GM19239 (cell line): ENCODE measurements around the gene SDCCAG8.

Experiments
- DNase-seq: peaks from one replicate; pipeline ENCODE4 v3.0.0; 2011; ENCODE audit warnings: low spot score; ENCODE audit not compliant: insufficient read length
- FAIRE-seq: peaks from 2 replicates; lab custom pipeline; 2011; peaks lifted over from hg19 to GRCh38; lab: Jason Lieb, UNC

Gene SDCCAG8

DNA sequence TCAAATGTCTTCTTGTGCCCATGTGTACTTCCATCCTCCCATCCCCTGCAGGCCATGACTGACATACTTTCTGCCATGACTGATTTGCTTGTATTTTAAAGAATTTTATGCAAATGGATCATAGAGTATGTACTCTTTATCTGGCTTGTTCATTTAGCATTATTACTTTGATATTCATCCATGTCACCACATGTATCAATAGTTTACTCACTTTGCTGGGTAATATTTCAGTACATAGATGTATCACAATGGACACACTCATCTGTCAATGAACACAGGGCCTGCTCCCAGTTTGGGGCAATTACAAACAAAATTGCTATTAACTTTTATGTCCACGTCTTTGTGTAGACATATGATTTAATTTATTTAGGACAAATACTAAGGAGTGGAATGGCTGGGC is 259.1 kb downstream of the SDCCAG8 start:
- FAIRE-seq (no peak), DNase-seq (no peak)

DNA sequence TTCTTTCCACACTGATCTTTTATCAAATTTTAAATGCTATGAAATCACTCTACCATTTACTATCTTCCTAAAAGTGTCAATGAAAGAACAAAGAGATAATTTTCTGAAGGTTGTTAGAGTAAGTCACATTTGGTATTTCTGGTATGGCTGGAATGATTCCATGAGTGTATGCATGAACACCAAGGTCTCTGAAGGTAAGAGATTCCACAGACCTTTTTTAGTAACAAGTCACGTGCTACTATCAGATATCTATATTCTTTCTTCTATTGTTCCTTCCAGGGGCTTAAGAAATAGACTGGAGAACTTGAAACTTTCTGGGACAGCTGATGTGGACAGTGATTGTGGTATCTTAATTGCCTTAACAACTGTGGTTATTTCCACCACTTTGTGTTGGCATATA is 265.0 kb downstream of the SDCCAG8 start:
- FAIRE-seq (no peak), DNase-seq (no peak)

DNA sequence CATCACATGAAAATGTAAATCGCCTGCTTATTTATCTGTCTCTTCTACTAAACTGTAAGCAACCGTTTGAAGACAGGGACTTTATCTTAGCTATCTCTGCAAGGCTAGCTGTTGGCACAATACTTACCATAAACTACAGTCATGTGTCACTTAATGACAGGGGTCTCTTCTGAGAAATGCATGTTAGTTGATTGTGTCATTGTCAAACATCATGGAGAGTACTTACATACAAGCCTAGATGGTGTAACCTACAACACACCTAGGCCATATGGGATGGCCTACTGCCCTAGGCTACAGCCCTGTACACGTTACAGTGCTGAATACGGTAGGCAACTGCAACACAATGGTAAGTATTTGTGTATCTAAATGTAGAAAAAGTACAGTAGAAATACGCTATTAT is 267.9 kb downstream of the SDCCAG8 start:
- FAIRE-seq, result no peak
- DNase-seq, result no peak

GRCh38 chr1:243525085-243525487 is 269.2 kb downstream of the SDCCAG8 start:
- no peak for FAIRE-seq
- DNase-seq, result no peak

- DNase-seq (no peak), FAIRE-seq (no peak)
Observed at GRCh38 chr1:243526180-243526579, 270.3 kb downstream of the SDCCAG8 start.

DNA sequence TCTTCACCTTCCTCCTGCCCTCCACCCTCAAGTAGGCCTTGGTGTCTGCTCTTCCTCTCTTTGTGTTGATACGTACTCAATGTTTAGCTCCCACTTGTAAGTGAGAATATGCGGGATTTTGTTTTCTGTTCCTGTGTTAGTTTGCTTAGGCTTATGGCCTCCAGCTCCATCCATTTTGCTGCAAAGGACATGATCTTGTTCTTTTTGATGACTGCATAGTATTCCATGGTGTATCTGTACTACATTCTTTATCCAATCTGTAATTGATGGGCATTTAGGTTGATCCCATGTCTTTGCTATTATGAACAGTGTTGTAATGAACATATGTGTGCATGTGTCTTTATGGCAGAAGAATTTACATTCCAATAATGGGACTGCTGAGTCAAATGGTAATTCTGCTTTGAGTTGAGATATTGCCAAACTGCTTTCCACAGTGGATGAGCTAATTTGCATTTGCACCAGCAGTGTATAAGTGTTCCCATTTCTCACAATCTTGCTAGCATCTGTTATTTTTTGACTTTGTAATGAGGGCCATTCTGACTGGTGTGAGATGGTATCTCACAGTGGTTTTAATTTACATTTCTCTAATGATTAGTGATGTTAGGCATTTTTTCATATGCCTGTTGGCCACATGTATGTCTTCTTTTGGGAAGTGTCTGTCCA is 272.7 kb downstream of the SDCCAG8 start:
- FAIRE-seq (peak; percentile 11), DNase-seq (no peak)

GRCh38 chr1:243529512-243529911 is 273.7 kb downstream of the SDCCAG8 start:
- no peak for DNase-seq
- no peak for FAIRE-seq

- FAIRE-seq, result peak; percentile 23
- DNase-seq, result no peak
Observed at GRCh38 chr1:243535014-243535413, 279.2 kb downstream of the SDCCAG8 start.

DNA sequence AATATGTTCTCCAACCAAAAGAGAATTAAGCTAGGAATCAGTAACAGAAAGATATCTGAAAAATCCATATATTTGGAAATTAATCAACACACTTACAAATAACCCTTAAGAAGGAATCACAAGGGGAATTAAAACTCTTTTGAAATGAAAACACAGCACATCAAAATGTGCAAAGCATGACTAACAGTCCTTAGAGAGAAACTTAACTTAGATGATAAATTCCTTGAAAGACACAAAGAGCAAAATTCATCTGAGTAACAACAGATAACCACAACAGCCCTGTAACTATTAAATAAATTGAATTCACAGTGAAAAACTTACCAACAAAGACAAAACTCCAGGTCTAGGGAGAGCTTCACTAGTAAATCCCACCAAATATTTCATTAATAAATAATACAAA is 283.8 kb downstream of the SDCCAG8 start:
- FAIRE-seq (no peak), DNase-seq (no peak)

DNA sequence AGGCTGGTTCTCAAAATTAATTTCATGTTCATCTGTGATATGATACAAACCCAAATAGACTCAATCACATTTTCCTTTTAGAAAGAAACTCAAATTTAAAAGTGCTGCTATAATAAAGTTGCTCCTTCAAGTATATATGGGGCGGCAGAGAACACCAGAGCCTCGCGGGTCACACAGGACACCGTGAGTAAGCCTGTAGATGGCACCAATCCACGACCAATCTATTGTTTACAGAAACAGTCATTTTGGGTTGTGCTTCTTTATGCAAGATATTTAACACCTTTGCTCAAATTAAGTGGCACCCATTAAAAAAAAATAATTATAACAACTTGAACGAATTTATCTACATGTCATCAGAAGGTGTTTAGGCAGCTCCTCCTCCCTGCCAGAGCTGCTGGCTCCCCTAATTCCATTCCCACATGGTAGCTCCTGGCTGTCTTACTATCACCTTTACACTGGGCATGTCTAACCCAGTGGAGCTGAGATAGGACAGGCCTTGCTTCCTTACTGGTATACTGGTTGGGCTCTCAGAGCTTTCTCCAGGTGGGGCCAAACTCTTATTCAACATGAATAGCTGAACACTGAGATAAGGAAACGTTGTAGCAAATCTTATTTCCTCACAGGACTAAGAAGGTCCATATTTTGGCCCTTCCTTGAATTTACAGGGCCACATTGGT is 287.0 kb downstream of the SDCCAG8 start:
- DNase-seq (no peak), FAIRE-seq (no peak)

GRCh38 chr1:243543501-243543900 is 287.7 kb downstream of the SDCCAG8 start:
- DNase-seq (no peak), FAIRE-seq (no peak)

GRCh38 chr1:243546457-243546856 is 290.6 kb downstream of the SDCCAG8 start:
- DNase-seq, result no peak

GRCh38 chr1:243547891-243548290 is 292.1 kb downstream of the SDCCAG8 start:
- FAIRE-seq, result no peak
- no peak for DNase-seq

More at GRCh38 chr1:243546457-243546856, 290.6 kb downstream of the SDCCAG8 start:
- FAIRE-seq, result no peak

DNA sequence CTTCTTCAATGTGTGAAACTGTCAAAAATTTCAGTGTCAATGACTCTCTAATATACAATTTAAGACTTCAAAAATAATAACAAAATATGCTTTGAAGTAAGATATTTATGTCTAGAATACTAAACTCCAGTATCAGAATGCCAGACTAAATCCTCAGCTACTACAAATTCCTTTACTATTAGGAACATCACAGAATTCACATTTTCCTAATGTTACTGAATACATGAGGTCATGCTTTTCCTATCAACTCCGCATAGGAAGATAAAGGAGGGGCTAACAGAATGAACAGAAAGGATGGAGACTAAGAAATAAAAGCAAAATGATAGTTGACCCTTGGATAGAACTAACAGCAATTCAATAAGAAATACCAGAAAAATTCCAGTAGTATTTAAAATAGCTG is 292.7 kb downstream of the SDCCAG8 start:
- DNase-seq (no peak), FAIRE-seq (no peak)

DNA sequence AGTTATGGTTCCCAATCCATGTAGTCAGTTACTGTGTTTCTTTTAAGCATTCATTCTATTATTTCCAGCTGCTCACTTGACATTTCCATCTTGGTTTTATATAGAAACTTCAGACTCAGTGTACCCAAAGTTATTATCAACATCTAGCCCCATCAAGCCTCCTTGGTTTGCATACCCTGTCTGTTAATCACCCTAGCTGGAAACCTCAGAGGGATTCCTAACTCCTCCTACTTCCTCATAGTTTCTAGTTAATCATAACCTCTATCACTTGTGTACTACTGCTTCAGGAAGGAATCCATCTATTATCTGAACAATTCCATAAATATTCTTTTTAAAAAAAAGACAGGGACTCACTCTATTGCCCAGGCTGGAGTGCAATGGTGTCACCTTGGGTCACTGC is 293.3 kb downstream of the SDCCAG8 start:
- DNase-seq (no peak), FAIRE-seq (no peak)
